Suppressor macrophage treated with lipopolysaccharide for 1 hour (primary cell): Measurements from ENCODE around the gene UST.
"Not testable (repeated sequence)": the region's sequence is repeated elsewhere in the genome, so short reads cannot be mapped to it uniquely, and the experiment has no call there.

Source experiments
- DNase-seq, 3 donors: peaks; one replicate each; pipeline ENCODE4 v3.0.0-alpha.2; 2020 to 2022

The UST gene

GRCh38 chr6:148956163-148956562, 209.3 kb downstream of the UST start:
- DNase-seq = not testable (repeated sequence)

- DNase-seq = no peak
Observed at GRCh38 chr6:148957752-148958151, 210.9 kb downstream of the UST start.

GRCh38 chr6:148959008-148959407, 212.2 kb downstream of the UST start:
- no peak for DNase-seq

GRCh38 chr6:148959501-148959900, 212.7 kb downstream of the UST start:
- peak in 1 of 3 donors; percentile 5 for DNase-seq

- no peak for DNase-seq
Observed at GRCh38 chr6:148962854-148963515, 216.2 kb downstream of the UST start.

- DNase-seq = no peak
Observed at GRCh38 chr6:148963738-148964137, 216.9 kb downstream of the UST start.

GRCh38 chr6:148964467-148964866, 217.6 kb downstream of the UST start:
- no peak for DNase-seq

GRCh38 chr6:148965287-148965686, 218.5 kb downstream of the UST start:
- no peak for DNase-seq

GRCh38 chr6:148967011-148967520, 220.2 kb downstream of the UST start:
- no peak for DNase-seq

- DNase-seq = no peak
Observed at GRCh38 chr6:148967541-148967956, 220.7 kb downstream of the UST start.

- DNase-seq = no peak
Observed at GRCh38 chr6:148968771-148969602, 222.2 kb downstream of the UST start.

GRCh38 chr6:148969603-148970061, 222.8 kb downstream of the UST start:
- DNase-seq = no peak

GRCh38 chr6:148971031-148971927, 224.4 kb downstream of the UST start:
- DNase-seq = no peak

- DNase-seq = no peak
Observed at GRCh38 chr6:148972481-148972880, 225.7 kb downstream of the UST start.

- DNase-seq = no peak
Observed at GRCh38 chr6:148973538-148974208, 226.8 kb downstream of the UST start.

- no peak for DNase-seq
Observed at GRCh38 chr6:148974351-148974750, 227.5 kb downstream of the UST start.

GRCh38 chr6:148978298-148978697, 231.5 kb downstream of the UST start:
- DNase-seq = not testable (repeated sequence)

GRCh38 chr6:148979014-148979901, 232.4 kb downstream of the UST start:
- no peak for DNase-seq

- no peak for DNase-seq
Observed at GRCh38 chr6:148980234-148980633, 233.4 kb downstream of the UST start.

- no peak for DNase-seq
Observed at GRCh38 chr6:148981515-148981914, 234.7 kb downstream of the UST start.

- DNase-seq = no peak
Observed at GRCh38 chr6:148983101-148983761, 236.4 kb downstream of the UST start.
